Activated CD8-positive, alpha-beta memory T cell treated with anti-CD3 and anti-CD28 coated beads for 1 hour (primary cell): Measurements from ENCODE around the gene FIBP.

Source experiments
- DNase-seq, 2 donors: peaks; one replicate each; pipeline ENCODE4 v3.0.0-alpha.2; 2020; ENCODE audit warnings: low read depth in 1 of 2; ENCODE audit errors: extremely low read depth in 1 of 2

The FIBP gene

DNA sequence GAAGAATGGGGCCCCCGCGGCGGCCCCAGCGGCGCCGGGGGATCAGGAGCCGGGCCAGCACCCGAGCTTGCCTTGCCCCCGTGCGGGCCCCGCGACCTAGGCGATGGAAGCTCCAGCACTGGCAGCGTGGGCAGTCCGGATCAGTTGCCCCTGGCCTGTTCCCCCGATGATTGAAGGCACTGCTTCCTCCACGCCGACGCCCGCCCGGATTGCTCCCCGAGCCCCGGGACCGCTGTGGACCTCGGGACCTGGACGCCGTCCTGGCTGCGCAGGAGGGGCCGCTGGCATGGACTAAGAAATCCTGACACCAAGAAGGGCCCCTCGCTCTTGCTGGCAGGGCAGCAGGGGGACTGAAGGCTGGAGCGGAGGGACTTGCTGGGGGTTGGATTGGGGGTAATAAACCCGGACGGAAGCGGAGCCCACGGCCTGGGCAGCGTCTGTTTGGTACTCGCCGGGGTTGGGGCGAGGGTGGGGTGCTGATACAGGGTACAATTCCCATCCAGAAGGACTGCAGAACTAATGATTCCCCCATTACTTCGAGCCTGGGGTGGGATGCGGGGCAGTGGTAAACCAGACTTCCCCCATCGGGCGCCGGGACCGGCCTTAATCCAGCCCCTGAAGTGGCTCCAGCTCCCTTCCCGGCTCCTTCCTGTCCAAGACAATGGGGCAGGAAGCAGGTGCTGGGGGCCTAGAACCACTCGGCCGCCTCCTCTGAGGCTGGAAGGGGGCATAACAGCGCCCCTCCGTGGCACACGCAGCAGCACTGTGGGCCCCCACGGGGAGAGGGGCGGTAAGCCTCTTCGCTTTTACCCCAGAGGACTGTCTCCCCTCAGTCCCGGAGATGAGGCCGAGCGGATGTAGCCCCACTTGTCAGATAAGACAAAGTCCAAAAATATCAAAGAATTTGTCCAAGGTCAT, 3.2 kb upstream of the FIBP start:
- DNase-seq, result no peak

DNA sequence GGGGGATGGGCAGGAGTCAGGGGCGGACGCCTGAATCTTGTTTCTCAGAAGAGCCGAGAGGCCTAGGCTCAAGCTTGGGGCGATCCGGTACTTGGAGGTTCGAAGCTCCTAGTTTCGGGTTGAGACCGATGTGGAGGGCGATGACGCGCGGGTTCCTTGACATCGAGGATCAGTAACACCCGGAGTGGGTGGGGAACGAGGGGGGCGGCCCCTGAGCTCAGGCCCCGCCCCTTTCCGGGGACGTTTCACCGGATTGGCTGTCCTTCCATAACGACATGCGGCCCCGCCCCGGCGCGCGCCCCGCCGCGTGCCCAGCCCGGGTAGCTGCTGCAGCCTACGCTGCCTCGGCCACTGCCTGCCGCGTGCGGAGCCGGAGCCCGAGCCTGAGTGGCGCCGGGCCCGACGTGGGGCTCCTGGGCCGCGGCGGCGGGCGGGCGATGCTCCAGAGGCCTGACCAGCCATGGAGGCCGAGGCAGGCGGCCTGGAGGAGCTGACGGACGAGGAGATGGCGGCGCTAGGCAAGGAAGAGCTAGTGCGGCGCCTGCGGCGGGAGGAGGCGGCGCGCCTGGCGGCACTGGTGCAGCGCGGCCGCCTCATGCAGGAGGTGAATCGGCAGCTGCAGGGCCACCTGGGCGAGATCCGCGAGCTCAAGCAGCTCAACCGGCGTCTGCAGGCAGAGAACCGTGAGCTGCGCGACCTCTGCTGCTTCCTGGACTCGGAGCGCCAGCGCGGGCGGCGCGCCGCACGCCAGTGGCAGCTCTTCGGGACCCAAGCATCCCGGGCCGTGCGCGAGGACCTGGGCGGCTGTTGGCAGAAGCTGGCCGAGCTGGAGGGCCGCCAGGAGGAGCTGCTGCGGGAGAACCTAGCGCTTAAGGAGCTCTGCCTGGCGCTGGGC, 2.3 kb upstream of the FIBP start, which contains the start of gene CCDC85B:
Gene CCDC85B (plus strand): TSS at position 350 of the 895 bp plus-strand sequence. CDS start 111 bp downstream, at position 461.
- DNase-seq, result peak; percentile 92 to 98

DNA sequence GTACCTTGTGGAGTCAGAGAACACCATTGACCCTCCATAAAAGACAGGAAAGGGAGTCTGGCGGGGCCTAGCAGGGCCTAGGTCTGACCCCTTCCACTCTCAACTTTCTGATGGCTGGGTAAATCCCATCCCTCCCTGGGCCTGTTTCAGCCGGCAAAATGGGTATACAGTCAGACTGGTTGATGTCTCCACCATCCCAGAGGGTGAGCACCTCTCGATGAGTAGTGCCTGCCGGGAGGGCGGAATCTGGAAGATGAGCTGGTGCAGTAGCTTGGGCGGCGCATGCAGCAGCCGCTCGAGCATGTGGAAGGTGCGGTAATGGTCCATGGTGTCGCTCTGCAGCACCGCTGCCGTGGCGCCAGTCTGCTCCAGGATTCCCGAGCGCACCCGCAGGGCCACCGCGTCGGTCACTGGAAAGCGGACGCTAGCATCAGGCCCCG, 528 bp downstream of the FIBP start:
- no peak for DNase-seq

DNA sequence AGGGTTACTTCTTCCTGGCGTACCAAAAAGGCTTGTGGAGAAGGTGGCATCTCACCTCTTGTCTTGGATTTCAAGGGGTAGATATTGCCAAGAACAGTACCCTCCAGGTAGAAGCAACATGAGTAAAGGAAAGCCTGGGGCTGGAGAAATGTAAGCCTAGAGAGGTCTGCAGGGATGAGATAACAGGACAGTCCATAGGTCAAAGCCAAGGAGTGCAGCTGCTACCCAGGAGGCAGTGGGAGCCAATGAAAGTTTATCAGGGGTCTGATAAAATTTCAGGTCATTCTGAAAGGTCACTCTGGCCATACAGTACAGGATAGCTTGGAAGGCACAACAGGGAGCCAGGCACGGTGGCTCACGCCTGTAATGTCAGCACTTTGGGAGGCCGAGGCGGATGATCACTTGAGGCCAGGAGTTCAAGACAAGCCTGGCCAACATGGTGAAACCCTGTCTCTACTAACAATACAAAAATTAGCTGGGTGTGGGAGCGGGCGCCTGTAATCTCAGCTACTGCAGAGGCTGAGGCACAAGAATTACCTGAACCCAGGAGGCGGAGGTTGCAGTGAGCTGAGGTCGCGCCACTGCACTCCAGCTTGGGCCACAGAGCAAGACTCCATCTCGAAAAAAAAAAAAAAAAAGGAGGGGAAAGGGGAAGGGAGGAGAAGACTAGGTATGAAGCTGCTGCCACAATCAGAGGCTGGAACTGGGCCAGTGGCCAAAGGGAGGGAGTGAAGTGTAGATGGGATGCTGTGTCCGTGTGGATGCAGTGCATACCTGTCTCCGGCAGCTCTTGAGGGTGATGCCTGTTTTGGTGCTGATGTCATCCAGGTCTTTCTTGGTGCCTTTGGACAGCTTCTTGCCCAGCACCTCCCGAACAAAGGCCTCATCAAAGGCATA, 1.2 kb downstream of the FIBP start:
- no peak for DNase-seq

DNA sequence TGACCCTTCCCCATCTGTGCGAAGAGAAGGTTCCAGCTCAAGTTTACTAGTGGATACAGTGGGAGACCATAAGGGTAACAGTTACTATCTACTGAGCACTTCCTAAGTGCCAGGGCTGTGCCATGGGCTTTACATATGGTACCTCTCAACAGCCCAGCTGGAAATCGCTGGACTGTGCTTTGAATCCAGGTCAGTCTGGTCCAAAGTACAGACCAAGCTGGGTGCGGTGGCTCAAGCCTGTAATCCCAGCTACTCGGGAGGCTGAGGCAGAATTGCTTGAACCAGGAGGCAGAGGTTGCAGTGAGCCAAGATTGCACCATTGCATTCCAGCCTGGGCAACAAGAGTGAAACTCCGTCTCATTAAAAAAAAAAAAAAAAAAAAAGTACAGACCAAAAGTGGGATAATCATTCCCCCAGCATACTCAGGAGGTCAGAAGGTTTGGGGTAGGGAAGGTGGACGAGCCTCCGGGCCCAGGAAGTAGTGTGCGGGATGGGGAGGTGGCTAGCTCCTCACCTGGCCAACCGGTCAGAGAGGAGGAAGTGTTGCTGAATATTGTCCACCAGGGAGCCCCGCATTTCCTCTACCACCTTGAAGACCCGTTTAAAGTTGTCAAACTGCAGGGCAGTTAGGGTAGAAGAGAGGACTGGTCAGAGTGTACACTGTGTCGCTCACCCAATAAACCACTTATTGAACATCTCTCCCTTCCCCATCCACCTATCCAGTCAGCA, 2.3 kb downstream of the FIBP start:
- DNase-seq, result no peak

DNA sequence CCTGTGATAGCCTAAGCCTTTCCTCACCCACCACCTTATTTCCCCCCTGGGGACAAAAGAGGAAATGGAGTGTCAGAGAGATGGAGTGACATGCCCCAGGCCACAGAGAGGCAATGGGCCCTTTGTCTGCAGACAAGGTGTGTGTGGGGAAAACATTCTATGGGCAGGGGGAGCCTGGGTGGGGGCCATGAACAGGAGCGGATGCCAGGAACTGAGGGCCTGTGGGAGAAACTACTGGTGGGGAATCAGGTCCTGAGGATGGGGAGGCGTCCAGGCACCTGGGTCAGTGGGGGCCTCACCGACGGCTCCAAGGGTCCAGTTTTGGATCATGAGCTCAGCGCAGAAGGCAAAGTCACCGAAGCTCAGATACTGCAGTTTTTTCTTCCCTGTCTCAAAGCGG, 3.0 kb downstream of the FIBP start:
- DNase-seq, result no peak

DNA sequence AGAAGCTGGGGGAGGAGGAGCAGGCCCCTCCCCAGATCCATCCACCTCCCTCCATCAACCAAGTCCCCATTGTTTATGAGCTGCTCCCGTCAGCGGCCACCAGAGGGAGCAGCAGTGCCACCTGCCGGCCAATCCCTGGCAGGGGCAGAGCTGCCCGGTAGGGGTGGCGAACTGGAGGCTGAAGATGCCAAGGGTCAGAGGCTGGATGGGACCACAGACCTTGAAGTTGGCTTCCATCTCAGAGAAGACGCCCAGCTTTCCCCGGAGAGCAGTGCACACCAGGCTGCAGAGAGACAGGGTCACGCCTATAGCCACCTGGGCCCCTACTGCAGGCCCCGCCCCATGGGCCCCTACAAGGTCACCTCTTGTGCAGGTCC, 3.6 kb downstream of the FIBP start:
- peak in 1 of 2 donors; percentile 70 for DNase-seq

DNA sequence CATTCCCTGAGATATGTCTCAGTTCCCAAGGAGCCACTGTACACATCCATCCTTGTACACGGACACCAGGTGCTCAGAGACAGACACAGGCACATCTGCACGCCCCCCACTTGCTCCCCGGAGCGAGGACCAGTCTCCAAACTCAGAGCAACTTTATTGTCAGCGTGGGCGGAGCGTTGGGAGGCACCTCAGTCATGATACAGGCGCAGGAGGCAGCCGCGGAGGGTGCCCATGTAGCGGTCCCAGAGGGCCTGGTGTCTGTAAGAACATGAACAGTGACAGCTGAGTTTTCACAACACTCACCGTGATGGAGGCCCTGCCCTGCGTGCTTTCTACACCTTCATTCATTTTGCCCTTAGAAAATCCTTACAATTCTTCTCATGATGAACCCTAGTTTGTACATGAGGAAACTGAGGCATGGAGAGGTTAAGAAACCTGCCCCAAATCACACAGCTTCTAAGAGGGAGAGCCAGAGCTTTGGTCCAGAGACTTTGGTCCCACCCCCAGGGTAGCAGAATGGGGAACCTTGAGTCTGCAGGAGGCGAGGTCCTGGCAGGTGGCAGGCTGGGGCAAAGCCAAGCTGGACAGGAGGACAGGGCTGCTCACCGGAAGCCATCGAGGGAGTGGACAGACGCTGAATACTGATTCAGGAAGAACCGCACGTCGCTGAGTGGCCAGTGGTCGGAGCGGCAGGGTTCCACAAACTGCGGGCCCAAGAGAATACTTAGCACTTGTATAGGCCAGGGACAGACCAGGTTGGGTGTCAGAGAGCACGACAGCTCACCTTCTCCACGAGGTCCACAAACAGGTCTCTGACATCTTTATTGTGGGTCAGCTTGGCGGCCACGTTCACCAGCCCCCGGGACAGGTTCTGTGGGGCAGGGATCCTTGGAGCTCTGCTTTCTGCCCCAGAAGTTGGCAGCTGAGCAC, 4.2 kb downstream of the FIBP start:
- no peak for DNase-seq

DNA sequence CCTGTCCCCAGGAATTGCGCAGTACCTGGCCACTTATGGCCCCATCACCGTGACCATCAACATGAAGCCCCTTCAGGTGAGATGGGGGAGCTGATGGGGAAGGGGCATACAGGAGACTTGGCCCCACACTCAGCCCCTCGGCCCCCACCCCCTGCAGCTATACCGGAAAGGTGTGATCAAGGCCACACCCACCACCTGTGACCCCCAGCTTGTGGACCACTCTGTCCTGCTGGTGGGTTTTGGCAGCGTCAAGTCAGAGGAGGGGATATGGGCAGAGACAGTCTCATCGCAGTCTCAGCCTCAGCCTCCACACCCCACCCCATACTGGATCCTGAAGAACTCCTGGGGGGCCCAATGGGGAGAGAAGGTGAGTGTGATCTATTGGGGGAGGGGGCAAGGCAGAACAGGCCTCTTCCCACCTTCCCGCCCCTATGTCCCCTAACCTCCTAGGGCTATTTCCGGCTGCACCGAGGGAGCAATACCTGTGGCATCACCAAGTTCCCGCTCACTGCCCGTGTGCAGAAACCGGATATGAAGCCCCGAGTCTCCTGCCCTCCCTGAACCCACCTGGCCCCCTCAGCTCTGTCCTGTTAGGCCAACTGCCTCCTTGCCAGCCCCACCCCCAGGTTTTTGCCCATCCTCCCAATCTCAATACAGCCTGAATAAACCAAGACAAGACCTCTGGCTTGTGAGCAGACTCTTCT, 5.1 kb downstream of the FIBP start:
- DNase-seq, result no peak

DNA sequence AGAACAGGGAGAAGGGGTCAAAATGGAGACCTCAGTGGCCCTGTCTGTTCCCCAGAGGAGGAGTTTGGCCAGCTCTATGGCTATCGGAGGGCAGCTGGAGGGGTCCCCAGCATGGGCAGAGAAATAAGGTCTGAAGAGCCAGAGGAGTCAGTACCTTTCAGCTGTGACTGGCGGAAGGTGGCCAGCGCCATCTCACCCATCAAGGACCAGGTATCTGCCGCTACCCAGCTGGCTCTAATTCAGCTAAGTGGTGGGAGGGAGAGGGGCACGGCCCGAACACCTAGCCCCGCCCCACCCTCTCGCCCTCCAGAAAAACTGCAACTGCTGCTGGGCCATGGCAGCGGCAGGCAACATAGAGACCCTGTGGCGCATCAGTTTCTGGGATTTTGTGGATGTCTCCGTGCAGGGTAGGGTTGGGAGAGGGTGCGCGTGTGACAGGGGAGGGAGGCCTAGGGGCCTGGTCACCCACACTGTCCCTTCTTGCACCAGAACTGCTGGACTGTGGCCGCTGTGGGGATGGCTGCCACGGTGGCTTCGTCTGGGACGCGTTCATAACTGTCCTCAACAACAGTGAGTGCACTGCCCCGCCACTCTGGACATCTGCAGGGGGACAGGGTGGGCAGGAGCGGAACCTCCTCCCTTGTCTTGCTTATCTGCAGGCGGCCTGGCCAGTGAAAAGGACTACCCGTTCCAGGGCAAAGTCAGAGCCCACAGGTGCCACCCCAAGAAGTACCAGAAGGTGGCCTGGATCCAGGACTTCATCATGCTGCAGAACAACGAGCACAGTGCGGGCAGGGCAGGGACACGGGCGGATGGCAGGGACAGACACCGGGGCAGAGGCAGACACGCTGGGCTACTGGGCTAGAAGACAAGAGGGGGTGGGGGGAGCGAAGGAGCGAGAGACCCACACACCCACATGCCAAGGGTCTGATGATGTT, 5.9 kb downstream of the FIBP start:
- no peak for DNase-seq

DNA sequence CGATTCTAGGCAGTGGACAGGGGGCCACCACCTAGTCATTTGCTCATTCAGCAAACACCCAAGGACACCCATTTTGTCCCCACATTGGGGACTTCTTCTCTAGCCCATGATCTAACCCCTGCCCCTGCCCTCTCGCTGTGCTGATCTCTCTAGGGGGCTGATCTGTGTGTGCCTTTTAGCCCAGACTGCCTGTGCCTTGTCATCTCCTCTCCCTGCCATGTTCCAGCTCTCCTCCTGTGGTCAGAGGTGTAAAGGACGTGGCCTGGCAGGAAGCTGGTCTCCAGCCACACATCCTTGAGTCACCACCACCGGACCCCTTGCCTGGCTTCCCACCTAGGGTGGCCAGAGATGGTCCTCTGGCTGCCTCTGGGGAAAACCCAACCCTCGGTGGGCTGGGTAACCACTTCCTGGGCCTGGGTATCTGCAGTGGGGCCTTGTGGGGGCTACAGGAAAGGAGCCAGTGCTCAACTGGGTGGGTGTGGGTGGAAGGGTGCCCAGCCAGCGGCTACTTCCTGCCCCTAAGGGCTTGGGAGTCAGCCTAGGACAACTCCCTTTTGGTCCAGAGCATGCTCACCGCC, 7.3 kb downstream of the FIBP start:
- no peak for DNase-seq

DNA sequence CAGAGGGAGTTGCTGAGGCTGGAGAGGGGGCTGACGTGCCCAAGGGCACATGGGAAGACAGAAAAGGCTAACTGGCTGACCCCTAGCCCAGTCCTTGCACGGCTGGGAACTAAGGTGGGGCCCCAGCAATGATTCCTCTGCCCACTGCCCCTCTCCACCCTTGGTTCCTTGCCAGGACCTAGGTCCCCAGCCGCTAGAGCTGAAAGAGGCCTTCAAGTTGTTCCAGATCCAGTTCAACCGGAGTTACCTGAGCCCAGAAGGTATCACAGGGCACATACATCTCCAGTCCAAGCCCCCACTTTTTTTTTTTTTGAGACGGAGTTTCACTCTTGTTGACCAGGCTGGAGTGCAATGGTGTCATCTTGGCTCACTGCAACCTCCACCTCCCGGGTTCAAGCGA, 8.2 kb downstream of the FIBP start:
- no peak for DNase-seq

DNA sequence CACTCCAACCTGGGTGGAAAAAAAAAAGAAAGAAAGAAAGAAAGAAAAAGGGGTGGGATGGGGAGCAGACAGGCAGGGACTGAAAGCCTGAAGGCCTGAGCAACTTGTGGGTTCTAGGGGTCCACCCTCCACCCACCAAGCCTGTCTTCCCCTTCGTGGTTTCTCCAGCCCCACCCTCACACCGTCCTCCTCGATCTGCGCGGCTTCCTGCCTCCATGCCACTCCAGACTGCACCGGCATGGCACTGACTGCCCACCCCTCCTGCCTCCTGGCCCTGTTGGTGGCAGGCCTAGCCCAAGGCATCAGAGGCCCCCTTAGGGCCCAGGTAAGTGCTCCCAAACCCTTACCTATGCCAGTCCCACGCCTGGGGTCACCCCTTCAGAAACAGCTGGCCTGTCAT, 8.7 kb downstream of the FIBP start, which contains the start of gene CTSW:
Gene CTSW (plus strand): TSS at position 221 of the 400 bp plus-strand sequence. CDS start 18 bp downstream, at position 239.
- DNase-seq, result no peak

DNA sequence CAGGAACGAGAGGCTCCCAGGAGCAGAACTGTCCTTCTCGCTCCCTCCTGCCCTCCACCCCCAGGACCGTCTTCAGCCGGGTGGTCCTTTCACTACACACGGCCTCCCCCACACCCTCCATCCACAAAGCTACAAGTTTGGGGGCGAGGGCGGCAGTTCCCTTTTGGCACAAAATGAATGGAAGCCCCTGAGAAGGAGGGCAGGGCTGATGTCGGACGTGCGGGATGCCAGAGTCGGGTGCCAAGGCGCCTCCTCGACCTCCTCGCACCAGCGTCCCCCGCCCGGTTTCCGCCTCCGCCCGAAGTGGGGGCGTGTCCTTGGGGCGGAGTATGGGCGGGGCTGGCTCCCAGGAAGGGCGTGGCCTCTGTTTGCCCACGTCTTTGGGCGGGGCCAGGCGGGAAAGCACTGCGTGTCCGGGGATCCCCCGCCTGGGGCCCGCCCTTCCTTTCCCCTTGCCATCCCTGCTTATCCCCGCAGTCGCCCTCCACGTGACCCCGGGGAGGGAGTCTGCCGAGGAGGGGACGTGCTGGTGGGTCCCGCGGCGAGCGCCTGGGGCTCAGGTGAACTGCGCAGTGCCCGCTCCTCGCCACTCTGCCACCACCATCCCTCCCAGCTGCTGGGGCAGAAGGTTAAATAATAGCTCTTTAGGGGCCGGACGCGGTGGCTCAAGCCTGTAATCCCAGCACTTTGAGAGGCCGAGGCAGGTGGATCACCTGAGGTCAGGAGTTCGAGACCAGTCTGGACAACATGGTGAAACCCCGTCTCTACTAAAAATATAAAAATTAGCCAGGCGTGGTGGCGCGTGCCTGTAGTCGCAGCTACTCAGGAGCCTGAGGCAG, 14.7 kb downstream of the FIBP start:
- peak; percentile 86 to 93 for DNase-seq

DNA sequence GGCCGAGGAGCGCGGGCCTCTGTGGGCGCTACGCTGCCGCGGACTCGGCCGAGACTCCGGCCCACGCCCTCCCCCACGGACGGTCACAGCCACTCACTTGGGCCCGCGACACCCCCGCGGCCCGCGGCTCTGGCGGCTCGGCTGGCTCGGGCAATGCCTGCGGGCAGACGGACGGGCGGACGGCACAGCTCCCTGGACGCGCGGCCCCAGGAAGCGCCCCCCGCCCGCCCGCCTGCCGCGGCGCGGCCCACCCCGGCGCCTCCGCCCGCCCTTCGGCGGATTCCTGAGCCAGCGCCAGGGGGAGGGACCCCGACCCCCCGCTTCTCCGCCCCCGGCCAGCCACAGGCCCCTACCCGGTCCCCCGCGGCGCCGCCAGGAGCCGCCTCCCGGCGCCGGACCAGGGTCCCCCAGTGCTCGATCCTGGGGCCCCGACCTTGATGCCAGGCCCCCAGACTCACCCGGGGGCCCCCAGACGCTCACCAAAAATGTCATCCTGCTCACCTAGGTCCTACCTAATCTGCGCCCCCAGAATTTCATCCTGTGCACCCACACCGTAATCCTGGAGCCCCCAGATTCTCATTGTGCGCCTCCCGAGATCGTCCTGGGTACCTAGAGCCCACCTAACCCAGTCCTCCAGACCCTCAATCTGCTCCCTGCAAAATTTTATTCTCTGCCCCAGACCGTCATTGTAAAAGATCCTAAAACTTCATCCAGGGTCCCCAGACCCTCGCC, 15.5 kb downstream of the FIBP start, which contains the start of gene EFEMP2:
Gene EFEMP2 (minus strand): TSS at position 215 of the 732 bp plus-strand sequence. CDS start 446 bp downstream, outside the sequence.
- no peak for DNase-seq
